Endothelial cell of umbilical vein (primary cell): Measurements from ENCODE around the gene IP6K3. TPM values are rescaled to one million over a fixed set of nuclear protein-coding genes. Genes with fewer than 3 reads are reported as not detected.

ENCODE experiments used
- BruUV-seq: library from RNA; stranded (reverse); fragments of 400-500 nt; replicated peaks from 2 replicates; lab custom pipeline; 2021; lab: Mats Ljungman, UMichigan
- CTCF ChIA-PET: fragments of 300-600, 350-600 bp; sonication (Branson Sonifier 250); formaldehyde crosslinking; loops from one replicate; lab custom pipeline; 2021; ENCODE audit warnings: antibody characterized with exemption, inconsistent platforms; lab: Charles Lee
- POLR2A ChIA-PET: fragments of 300-600, 350-600 bp; sonication (Branson Sonifier 250); formaldehyde crosslinking; loops from one replicate; lab custom pipeline; 2021; ENCODE audit warnings: antibody characterized with exemption, inconsistent platforms; lab: Charles Lee
- DNase-seq: peaks from one replicate; pipeline ENCODE4 v3.0.0-alpha.2; 2011; ENCODE audit warnings: low read depth, low spot score
- FAIRE-seq: peaks from 2 replicates; lab custom pipeline; 2011; peaks lifted over from hg19 to GRCh38; lab: Jason Lieb, UNC
- H2AFZ ChIP-seq: 2 replicates; pipeline ENCODE4 v1.6.0; 2012; ENCODE audit warnings: low read depth, low read length, control low read depth, inconsistent platforms
- H3K27ac ChIP-seq: 2 replicates; pipeline ENCODE4 v1.5.1; 2011; ENCODE audit warnings: low read depth, mild to moderate bottlenecking, control low read depth, low read length, moderate library complexity; ENCODE audit not compliant: insufficient read depth
- H3K27me3 ChIP-seq, 2 experiments: 2 replicates each; pipeline versions ENCODE4 v1.6.0 to v1.6.1; 2011; ENCODE audit warnings: low read length in 2 of 2, mixed read lengths in 1 of 2; ENCODE audit not compliant: control insufficient read depth in 2 of 2, insufficient read depth in 2 of 2
- H3K36me3 ChIP-seq, 2 experiments: 2 replicates in 1 of 2; 3 replicates in 1 of 2; pipeline ENCODE4 v1.5.1; 2011; ENCODE audit warnings: low read length in 2 of 2, mild to moderate bottlenecking in 1 of 2, moderate library complexity in 1 of 2; ENCODE audit not compliant: control insufficient read depth in 2 of 2, insufficient read depth in 2 of 2; ENCODE audit errors: extremely low read depth in 1 of 2
- H3K4me1 ChIP-seq: 3 replicates; pipeline ENCODE4 v1.5.1; 2011; ENCODE audit warnings: mild to moderate bottlenecking, low read length; ENCODE audit not compliant: control insufficient read depth, insufficient read depth; ENCODE audit errors: extremely low read depth
- H3K4me2 ChIP-seq: 2 replicates; pipeline ENCODE4 v1.6.1; 2011; ENCODE audit warnings: low read length, control low read depth, mixed read lengths; ENCODE audit not compliant: insufficient read depth
- H3K4me3 ChIP-seq, 3 experiments: fragments of 200-600 bp in 1 of 3; sonication (generic), shearing (Covaris generic) in 1 of 3; replicated peaks in 1 of 3; 2 replicates each; pipeline ENCODE4 v1.5.1; 2011 to 2016; ENCODE audit warnings: control low read depth in 3 of 3, low read length in 3 of 3, mild to moderate bottlenecking in 2 of 3, inconsistent platforms in 1 of 3, low read depth in 1 of 3, moderate library complexity in 1 of 3; ENCODE audit not compliant: insufficient read depth in 1 of 3
- H3K79me2 ChIP-seq: 2 replicates; pipeline ENCODE4 v1.6.0; 2012; ENCODE audit warnings: low read length, inconsistent platforms; ENCODE audit not compliant: control insufficient read depth, insufficient read depth
- H3K9ac ChIP-seq: replicated peaks from 2 replicates; pipeline ENCODE3; 2011; ENCODE audit warnings: low read length, control low read depth; ENCODE audit not compliant: insufficient read depth; ENCODE audit errors: extremely low read depth
- H3K9me1 ChIP-seq: replicated peaks from 3 replicates; pipeline ENCODE4 v1.6.0; 2011; ENCODE audit warnings: mild to moderate bottlenecking, low read length; ENCODE audit not compliant: control insufficient read depth, insufficient read depth; ENCODE audit errors: extremely low read depth
- H3K9me3 ChIP-seq: replicated peaks from 2 replicates; pipeline ENCODE4 v1.5.1; 2012; ENCODE audit warnings: low read length, inconsistent platforms; ENCODE audit not compliant: control insufficient read depth, insufficient read depth
- H4K20me1 ChIP-seq: replicated peaks from 2 replicates; pipeline ENCODE3; 2011; ENCODE audit warnings: mild to moderate bottlenecking, low read length; ENCODE audit not compliant: control insufficient read depth, insufficient read depth; ENCODE audit errors: extremely low read depth
- CTCF ChIP-seq, 2 donors: IDR thresholded peaks; 1 replicate in 1 of 2; 2 replicates in 1 of 2; pipeline ENCODE4 v1.5.1; 2011; ENCODE audit warnings: low read length in 2 of 2, mild to moderate bottlenecking in 2 of 2, moderate library complexity in 2 of 2, control low read depth in 1 of 2, inconsistent platforms in 1 of 2, low read depth in 1 of 2; ENCODE audit not compliant: insufficient read depth in 1 of 2; ENCODE audit errors: extremely low read depth in 1 of 2
- EZH2 ChIP-seq: IDR thresholded peaks from 2 replicates; pipeline ENCODE4 v1.6.1; 2012; ENCODE audit warnings: borderline replicate concordance, low read depth, mild to moderate bottlenecking, moderate library complexity, low read length, inconsistent platforms; ENCODE audit not compliant: severe bottlenecking
- FOS ChIP-seq: IDR thresholded peaks from 2 replicates; pipeline ENCODE4 v1.6.1; 2011; ENCODE audit warnings: mild to moderate bottlenecking, low read length, moderate library complexity, borderline replicate concordance; ENCODE audit not compliant: insufficient read depth
- GATA2 ChIP-seq: IDR thresholded peaks from 2 replicates; pipeline ENCODE4 v1.7.0; 2011; ENCODE audit warnings: low read depth, mild to moderate bottlenecking, moderate library complexity, mixed read lengths, low read length; ENCODE audit not compliant: insufficient read length, insufficient read depth
- JUN ChIP-seq: IDR thresholded peaks from 2 replicates; pipeline ENCODE4 v1.6.1; 2011; ENCODE audit warnings: borderline replicate concordance, low read depth; ENCODE audit not compliant: insufficient read length, insufficient read depth
- MAX ChIP-seq: IDR thresholded peaks from 2 replicates; pipeline ENCODE4 v1.6.1; 2011; ENCODE audit not compliant: insufficient read depth, insufficient read length
- MYC ChIP-seq: IDR thresholded peaks from one replicate; pipeline ENCODE4 v1.6.1; 2011; ENCODE audit warnings: mild to moderate bottlenecking, low read depth, low read length
- POLR2A ChIP-seq: IDR thresholded peaks from 2 replicates; pipeline ENCODE4 v1.6.1; 2012; ENCODE audit warnings: low read depth, mild to moderate bottlenecking, control low read depth, low read length
- POLR2AphosphoS5 ChIP-seq: IDR thresholded peaks from 2 replicates; pipeline ENCODE4 v1.6.1; 2012; ENCODE audit warnings: low read depth, mild to moderate bottlenecking, control low read depth, low read length, moderate library complexity; ENCODE audit not compliant: insufficient read depth
- dilution Hi-C: fragments of 300-500 bp; cut with MboI; formaldehyde crosslinking; loops from one replicate; pipeline ENCODE4 v1.15.0; 2019; ENCODE audit warnings: low sequenced_read_pairs; ENCODE audit not compliant: extremely low pct_ligation_motif_present
- intact Hi-C: fragments of 100-400 bp; cut with micrococcal nuclease; formaldehyde crosslinking; loops from one replicate; pipeline ENCODE4 v1.10.0; 2022
- polyA plus RNA-seq, 4 experiments: library from polyadenylated mRNA; depleted of rRNA in 3 of 4; stranded (reverse) in 3 of 4; unstranded in 1 of 4; fragments of >200 nt; gene quantifications; 2 replicates each; pipeline versions ENCODE4 v1.2.1 to v1.2.3, GENCODE V29; 2011 to 2012; ENCODE audit warnings: missing spikeins in 1 of 4
- total RNA-seq: library from RNA; stranded (reverse); gene quantifications from 2 replicates; pipeline ENCODE4 v1.2.3, GENCODE V29; 2021

Gene IP6K3
- total and polyA plus RNA-seq, 2 donors (not counting 3 experiments of a cell fraction or from before 2014, with no cell fraction given): not detected

GRCh38 chr6:33742092-33742491, 4.6 kb downstream of the IP6K3 start:
- POLR2A ChIA-PET: no interaction called here
- no peaks in the 10 kb centered on the region for H3K4me1 ChIP-seq
- DNase-seq: no peak
- dilution Hi-C loops: no loop called here
- CTCF ChIA-PET: interaction anchor here (5.7 to 7.7 kb wide), 2 partner anchors 285 to 413 kb away, joined by 63 to 122 read pairs; no protein-coding TSS in a partner anchor
- intact Hi-C loops: no loop called here
- H3K9me1 ChIP-seq: no peaks in the 10 kb centered on the region
- no peak for FAIRE-seq
- H2AFZ ChIP-seq: no peak overlapping the region
- H3K9me3 ChIP-seq: no peaks in the 10 kb centered on the region
- TF ChIP-seq EZH2 (no peak), MYC (no peak), CTCF (IDR thresholded peaks at IDR 0.05; ENCODE audit: extremely low read depth in 1 of 2, insufficient read depth in 1 of 2, low read depth in 1 of 2, low read length in 2 of 2) (no peak), FOS (no peak), POLR2A (no peak), POLR2AphosphoS5 (no peak), MAX (no peak), GATA2 (no peak), JUN (no peak)
- H3K79me2 ChIP-seq: no peaks in the 10 kb centered on the region
- H3K4me3 ChIP-seq: no peak overlapping the region
- H3K27ac ChIP-seq: no peak overlapping the region
- BruUV-seq: no TSS peak
- peaks cover 4 to 6% of the 10 kb centered on the region in 2 experiments for H3K27me3 ChIP-seq
- H3K9ac ChIP-seq: no peak overlapping the region
- no peak overlapping the region for H3K4me2 ChIP-seq
- no peaks in the 10 kb centered on the region for H3K36me3 ChIP-seq
- H4K20me1 ChIP-seq: no peaks in the 10 kb centered on the region
